ENCODE results near the gene UQCRQ. TPM values are rescaled to one million over a fixed set of nuclear protein-coding genes. Genes with fewer than 3 reads are reported as not detected.
A peak's percentile ranks its signal among the peaks of the same experiment; 100 is the strongest.

The UQCRQ gene
- total and polyA plus RNA-seq, 2 of the 13 experiments (the other 11 are each of a cell fraction or from before 2014, with no cell fraction given), result 257 to 575 TPM

GRCh38 chr5:132867046-132867451, 607 bp downstream of the UQCRQ start (continued):
- TF ChIP-seq, protein P1, sequence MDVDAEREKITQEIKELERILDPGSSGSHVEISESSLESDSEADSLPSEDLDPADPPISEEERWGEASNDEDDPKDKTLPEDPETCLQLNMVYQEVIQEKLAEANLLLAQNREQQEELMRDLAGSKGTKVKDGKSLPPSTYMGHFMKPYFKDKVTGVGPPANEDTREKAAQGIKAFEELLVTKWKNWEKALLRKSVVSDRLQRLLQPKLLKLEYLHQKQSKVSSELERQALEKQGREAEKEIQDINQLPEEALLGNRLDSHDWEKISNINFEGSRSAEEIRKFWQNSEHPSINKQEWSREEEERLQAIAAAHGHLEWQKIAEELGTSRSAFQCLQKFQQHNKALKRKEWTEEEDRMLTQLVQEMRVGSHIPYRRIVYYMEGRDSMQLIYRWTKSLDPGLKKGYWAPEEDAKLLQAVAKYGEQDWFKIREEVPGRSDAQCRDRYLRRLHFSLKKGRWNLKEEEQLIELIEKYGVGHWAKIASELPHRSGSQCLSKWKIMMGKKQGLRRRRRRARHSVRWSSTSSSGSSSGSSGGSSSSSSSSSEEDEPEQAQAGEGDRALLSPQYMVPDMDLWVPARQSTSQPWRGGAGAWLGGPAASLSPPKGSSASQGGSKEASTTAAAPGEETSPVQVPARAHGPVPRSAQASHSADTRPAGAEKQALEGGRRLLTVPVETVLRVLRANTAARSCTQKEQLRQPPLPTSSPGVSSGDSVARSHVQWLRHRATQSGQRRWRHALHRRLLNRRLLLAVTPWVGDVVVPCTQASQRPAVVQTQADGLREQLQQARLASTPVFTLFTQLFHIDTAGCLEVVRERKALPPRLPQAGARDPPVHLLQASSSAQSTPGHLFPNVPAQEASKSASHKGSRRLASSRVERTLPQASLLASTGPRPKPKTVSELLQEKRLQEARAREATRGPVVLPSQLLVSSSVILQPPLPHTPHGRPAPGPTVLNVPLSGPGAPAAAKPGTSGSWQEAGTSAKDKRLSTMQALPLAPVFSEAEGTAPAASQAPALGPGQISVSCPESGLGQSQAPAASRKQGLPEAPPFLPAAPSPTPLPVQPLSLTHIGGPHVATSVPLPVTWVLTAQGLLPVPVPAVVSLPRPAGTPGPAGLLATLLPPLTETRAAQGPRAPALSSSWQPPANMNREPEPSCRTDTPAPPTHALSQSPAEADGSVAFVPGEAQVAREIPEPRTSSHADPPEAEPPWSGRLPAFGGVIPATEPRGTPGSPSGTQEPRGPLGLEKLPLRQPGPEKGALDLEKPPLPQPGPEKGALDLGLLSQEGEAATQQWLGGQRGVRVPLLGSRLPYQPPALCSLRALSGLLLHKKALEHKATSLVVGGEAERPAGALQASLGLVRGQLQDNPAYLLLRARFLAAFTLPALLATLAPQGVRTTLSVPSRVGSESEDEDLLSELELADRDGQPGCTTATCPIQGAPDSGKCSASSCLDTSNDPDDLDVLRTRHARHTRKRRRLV (CRISPR knock-in tag; IDR thresholded peaks at IDR 0.05), result peak; percentile 74; the same call in 1 of the 2 replicates
- no peak for TF ChIP-seq ZBTB37 (CRISPR knock-in tag; IDR thresholded peaks at IDR 0.05)
- TF ChIP-seq ZNF225 (CRISPR knock-in tag; IDR thresholded peaks at IDR 0.05), result no peak
- TF ChIP-seq ZNF776 (CRISPR knock-in tag; IDR thresholded peaks at IDR 0.05), result peak; percentile 68; the same call in 1 of the 2 replicates
- TF ChIP-seq, protein P2, sequence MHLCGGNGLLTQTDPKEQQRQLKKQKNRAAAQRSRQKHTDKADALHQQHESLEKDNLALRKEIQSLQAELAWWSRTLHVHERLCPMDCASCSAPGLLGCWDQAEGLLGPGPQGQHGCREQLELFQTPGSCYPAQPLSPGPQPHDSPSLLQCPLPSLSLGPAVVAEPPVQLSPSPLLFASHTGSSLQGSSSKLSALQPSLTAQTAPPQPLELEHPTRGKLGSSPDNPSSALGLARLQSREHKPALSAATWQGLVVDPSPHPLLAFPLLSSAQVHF (CRISPR knock-in tag; IDR thresholded peaks at IDR 0.05), result 0 out of 2 replicates have a peak, but pooled peaks have one; percentile 6
- no peak for TF ChIP-seq GATA4 (IDR thresholded peaks at IDR 0.05; ENCODE audit: borderline replicate concordance, low read depth)
- TF ChIP-seq, protein P3, sequence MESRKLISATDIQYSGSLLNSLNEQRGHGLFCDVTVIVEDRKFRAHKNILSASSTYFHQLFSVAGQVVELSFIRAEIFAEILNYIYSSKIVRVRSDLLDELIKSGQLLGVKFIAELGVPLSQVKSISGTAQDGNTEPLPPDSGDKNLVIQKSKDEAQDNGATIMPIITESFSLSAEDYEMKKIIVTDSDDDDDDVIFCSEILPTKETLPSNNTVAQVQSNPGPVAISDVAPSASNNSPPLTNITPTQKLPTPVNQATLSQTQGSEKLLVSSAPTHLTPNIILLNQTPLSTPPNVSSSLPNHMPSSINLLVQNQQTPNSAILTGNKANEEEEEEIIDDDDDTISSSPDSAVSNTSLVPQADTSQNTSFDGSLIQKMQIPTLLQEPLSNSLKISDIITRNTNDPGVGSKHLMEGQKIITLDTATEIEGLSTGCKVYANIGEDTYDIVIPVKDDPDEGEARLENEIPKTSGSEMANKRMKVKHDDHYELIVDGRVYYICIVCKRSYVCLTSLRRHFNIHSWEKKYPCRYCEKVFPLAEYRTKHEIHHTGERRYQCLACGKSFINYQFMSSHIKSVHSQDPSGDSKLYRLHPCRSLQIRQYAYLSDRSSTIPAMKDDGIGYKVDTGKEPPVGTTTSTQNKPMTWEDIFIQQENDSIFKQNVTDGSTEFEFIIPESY (CRISPR knock-in tag; IDR thresholded peaks at IDR 0.05), result no peak
- 0 out of 2 replicates have a peak, but pooled peaks have one; percentile 28 for TF ChIP-seq CC2D1A (CRISPR knock-in tag; IDR thresholded peaks at IDR 0.05)
- TF ChIP-seq ZZZ3 (CRISPR knock-in tag; IDR thresholded peaks at IDR 0.05; ENCODE audit: borderline replicate concordance), result no peak
- no peak for TF ChIP-seq FOXK2 (IDR thresholded peaks at IDR 0.05)
- TF ChIP-seq ASH2L (IDR thresholded peaks at IDR 0.05; ENCODE audit: insufficient read length, low read depth, low read length), result peak; percentile 5
- no peak for TF ChIP-seq ZNF660 (CRISPR knock-in tag; IDR thresholded peaks at IDR 0.05; ENCODE audit: borderline replicate concordance, low read depth)
- TF ChIP-seq AGO2 (optimal IDR thresholded peaks at IDR 0.05; ENCODE audit: low read depth, low read length), result peak; percentile 32
- no peak for TF ChIP-seq ZBTB2 (CRISPR knock-in tag; IDR thresholded peaks at IDR 0.05; ENCODE audit: low read depth)
- no peak for TF ChIP-seq SIN3A (IDR thresholded peaks at IDR 0.05; ENCODE audit: borderline replicate concordance, low read depth, low read length)
- TF ChIP-seq ATF7-NPFF (CRISPR knock-in tag; IDR thresholded peaks at IDR 0.05; ENCODE audit: low read depth), result 0 out of 2 replicates have a peak, but pooled peaks have one; percentile 29
